AG09319 (cell line): ENCODE results near the gene SH2D3C.

Source experiments
- DNase-seq: peaks from one replicate; pipeline ENCODE4 v3.0.0-alpha.2; 2010; ENCODE audit warnings: low read depth; ENCODE audit errors: extremely low read depth
- TF ChIP-seq, protein P1 (sequence below): IDR thresholded peaks from 2 replicates; pipeline ENCODE4 v1.5.1; 2011; ENCODE audit warnings: low read depth, mild to moderate bottlenecking, inconsistent platforms, low read length, moderate library complexity

Gene SH2D3C

DNA sequence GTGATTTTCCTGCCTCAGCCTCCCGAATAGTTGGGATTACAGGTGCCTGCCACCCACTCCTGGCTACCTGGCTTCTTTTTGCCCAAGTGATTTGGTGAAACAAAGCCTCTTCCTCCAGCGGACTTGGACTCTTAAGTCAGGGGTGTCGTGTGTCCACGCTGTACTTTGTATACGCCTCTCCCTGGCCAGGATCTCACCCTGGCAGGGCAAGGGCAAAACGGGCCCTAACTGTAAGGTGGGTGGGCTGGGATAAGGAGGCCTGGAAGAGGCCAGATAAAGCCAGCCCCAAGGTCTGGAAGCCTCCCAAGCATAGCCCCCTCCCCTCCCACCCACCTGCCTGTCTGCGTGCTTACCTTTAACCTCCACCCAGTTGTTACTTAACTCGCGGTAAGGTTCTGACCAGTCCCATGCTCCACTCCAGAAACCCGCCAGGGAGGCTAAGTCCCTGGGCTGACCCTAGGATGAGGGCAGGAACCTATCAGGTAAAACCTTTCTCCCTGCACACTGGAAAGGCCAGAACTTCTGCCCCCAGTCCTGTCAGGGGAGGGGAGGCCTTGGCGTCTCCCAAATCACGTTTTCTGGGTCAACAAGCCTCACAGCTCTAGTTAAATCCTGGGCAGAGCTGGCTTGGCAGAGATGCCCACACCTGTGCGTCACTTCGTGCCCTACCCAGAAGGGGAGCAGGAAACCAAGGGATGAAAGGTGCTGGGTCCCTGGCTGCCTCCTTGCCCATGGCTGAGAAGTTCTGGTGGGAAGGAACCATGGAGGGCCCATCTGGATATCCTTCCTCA, 15.7 kb upstream of the SH2D3C start:
- no peak for DNase-seq
- TF ChIP-seq, protein P1, sequence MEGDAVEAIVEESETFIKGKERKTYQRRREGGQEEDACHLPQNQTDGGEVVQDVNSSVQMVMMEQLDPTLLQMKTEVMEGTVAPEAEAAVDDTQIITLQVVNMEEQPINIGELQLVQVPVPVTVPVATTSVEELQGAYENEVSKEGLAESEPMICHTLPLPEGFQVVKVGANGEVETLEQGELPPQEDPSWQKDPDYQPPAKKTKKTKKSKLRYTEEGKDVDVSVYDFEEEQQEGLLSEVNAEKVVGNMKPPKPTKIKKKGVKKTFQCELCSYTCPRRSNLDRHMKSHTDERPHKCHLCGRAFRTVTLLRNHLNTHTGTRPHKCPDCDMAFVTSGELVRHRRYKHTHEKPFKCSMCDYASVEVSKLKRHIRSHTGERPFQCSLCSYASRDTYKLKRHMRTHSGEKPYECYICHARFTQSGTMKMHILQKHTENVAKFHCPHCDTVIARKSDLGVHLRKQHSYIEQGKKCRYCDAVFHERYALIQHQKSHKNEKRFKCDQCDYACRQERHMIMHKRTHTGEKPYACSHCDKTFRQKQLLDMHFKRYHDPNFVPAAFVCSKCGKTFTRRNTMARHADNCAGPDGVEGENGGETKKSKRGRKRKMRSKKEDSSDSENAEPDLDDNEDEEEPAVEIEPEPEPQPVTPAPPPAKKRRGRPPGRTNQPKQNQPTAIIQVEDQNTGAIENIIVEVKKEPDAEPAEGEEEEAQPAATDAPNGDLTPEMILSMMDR: no peak

DNA sequence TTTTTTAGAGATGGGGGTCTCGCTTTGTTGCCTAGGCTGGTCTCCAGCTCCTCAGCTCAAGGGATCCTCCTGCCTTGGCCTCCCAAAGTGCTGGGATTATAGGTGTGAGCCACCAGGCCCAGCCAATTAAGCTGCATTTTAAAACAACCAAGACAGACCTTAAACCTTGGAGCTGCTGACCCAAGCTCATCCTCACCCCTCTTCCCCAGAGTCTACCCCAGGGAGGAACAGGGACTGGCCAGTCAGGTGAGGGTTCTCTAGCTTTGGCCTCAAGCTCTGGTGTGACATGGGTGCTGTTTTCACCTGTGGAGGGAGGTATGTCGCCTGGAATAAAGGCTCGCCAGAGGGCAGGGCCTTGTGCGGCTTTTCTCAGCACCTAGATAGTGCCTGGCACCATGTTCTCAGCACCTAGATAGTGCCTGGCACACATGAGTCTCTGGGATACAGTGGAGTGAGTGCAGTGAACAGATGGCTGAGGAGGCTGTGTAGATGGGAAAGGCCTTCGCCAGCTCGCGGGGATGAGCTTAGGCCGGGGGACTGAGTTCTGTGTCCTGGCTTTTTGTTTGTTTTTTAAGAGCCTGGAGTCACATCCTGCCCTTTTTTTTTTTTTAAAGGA, 14.7 kb upstream of the SH2D3C start:
- TF ChIP-seq, protein P1: no peak
- no peak for DNase-seq

DNA sequence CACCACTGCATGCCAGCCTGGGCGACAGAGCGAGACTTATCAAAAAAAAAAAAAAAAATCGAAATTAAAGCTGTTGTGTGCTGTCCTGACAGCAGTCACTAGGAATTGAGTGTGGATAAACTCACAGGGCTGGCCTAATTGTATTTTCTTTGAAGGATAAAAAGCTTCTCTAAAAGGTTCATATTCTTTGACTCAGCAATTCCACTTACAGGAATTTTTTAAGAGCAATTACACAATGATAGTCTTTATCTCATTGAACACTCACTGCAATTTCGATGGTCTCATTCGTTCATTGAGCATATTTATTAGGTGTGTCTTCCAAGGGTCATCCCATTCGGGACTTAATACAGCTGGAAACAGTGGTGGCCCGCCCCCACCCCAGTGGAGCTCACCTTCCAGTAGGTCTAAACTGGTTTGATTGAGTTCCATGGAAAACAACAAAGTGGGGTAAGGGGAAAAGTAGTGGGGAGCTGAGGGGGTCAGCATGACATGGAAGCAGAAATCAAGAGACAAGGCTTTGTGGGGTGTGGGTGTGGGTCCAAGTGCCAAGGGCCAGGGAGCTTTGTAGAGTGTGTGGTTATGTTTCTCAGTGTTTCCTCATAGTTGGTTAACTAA, 14.1 kb upstream of the SH2D3C start:
- TF ChIP-seq, protein P1: no peak
- no peak for DNase-seq

DNA sequence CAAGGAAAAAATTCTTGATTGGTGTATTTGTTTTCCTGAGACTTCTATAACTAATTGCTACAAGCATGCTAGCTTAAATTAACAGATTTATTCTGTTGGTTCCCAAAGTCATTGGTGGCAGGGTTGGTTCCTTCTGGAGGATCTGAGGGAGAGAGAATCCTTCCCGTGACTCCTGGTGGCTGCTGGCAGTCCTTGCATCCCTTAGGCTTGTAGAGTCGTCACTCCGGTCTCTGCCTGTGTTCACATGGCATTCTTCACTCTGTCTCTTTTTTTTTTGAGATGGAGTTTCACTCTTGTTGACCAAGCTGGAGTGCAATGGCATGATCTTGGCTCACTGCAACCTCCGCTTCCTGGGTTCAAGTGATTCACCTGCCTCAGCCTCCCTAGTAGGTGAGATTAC, 12.6 kb upstream of the SH2D3C start:
- TF ChIP-seq, protein P1: no peak
- no peak for DNase-seq

DNA sequence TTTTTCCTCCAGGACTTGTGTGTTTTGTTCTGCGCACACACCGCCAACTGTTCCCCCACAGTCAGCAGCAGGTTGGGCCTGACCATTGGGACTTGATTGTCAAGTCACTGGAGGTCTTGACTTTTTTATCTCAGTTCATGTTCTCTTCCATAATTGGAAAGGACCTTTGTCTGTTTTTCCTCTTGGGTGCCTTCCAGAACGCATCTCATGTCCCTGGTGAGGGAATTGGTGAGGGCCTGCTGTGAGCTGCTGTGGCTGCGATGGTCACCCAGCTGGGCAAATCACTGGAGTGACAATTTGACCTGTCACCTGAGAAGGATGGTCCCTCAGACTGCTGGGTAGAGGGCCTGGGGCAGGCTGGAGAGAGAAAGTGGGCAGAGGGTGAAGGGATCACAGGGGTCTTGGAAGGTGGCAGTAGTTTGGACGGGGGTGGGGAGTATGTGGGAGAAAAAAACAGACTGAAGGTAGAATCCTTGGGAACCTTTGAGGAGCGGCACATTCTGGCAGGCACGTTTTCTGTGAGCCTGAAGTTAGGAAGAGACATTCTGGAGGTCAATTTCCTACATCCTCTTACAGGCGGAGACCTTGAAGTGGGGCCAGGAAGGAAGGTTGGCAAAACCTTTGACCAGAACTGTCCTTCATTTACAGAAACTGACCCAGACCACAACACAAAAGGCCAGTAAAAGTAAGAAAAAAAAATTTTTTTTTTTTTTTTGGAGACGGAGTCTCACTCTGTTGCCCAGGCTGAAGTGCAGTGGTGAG, 11.8 kb upstream of the SH2D3C start:
- TF ChIP-seq, protein P1: no peak
- DNase-seq: no peak

DNA sequence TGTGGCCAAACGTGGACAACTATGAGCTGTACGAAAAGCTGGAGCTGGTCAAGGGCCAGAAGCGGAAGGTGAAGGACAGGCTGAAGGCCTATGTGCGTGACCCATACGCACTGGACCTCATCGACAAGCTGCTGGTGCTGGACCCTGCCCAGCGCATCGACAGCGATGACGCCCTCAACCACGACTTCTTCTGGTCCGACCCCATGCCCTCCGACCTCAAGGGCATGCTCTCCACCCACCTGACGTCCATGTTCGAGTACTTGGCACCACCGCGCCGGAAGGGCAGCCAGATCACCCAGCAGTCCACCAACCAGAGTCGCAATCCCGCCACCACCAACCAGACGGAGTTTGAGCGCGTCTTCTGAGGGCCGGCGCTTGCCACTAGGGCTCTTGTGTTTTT, 10.7 kb upstream of the SH2D3C start:
- TF ChIP-seq, protein P1: no peak
- DNase-seq: no peak
